GDM1 (cell line): ENCODE data around the gene SPINT2.

Source experiments
- DNase-seq: peaks from one replicate; lab custom pipeline; 2025; lab: John Stamatoyannopoulos, UW

The SPINT2 gene

DNA sequence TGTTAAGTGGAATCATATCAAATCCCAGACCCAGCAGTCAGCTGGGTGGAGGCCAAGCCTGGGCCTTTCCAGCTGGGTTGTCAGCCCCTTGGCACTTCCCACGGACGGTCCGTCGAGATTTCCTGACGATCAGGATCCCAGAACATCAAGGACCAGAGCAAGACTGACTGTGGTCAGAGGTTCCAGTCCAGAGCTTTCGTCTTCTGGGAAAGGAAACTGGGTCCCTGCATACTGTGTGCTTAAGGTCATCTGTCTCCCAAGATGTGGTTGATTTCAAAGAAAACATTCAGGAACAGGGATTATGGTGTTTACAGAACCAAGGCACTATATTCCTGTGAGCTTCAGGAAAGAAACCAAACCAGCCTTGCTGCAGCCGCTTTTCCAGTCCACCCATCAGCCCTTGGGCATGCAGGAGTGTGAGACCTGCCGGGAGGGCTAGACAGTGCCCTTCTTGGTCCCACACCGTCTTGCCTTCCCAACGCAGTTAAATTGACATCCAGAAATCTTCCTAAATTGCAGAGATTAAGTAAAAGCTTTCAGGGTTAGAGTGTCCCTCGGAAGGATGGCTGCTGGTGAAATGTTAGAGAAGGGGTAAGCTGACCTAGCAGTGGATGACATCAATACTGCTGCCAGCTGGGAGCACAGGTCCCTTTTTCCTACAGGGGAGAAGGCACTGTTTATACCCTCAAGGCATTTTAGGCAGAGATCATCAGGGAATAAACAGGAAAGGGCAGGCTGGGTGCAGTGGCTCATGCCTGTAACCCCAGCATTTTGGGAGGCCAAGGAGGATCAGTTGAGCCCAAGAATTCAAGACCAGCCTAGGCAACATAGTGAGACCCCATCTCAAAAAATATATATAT is 34.7 kb downstream of the SPINT2 start:
- DNase-seq, result no peak

DNA sequence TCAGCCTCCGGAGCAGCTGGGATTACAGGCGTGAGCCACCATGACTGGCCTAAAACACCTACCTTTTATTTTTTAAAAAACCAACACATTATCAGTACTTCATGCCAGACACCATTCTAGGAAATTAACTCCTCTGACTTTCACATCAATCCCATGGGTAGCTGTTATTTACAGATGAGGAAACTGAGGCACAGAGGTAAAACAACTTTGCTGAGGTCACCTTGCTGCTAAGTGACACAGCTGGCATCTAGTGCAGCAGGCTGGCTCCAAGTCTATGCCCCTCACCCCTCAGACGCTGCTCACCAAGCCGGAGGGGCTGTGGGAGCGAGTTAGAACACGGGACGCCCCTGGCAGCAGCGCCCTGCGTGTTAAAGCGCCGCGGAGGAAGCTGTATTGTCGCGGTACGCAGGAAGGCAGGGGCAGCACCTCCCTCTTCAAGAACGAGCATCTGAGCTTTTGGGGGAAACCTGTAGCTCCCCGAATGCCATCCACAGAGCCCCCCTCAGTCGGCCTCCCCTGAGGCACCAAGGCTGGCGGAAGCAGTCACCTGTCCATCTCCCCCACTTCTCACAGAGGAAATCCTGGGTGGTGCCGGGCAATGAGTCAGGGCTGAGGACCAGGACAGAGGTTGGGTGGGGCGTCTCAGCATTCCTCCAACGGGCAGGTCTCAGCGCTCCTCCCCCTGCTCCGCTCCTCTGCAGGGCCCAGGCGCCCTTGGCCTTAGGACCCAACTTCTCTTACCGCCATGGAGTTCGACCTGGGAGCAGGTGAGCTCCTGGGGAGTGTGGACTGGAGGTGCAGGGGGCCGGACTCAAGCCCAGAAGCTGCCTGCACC is 39.4 kb downstream of the SPINT2 start, which contains the start of gene C19orf33:
Gene C19orf33 (plus strand): TSS at position 735 of the 835 bp plus-strand sequence. CDS start 11 bp downstream, at position 746.
- no peak for DNase-seq

DNA sequence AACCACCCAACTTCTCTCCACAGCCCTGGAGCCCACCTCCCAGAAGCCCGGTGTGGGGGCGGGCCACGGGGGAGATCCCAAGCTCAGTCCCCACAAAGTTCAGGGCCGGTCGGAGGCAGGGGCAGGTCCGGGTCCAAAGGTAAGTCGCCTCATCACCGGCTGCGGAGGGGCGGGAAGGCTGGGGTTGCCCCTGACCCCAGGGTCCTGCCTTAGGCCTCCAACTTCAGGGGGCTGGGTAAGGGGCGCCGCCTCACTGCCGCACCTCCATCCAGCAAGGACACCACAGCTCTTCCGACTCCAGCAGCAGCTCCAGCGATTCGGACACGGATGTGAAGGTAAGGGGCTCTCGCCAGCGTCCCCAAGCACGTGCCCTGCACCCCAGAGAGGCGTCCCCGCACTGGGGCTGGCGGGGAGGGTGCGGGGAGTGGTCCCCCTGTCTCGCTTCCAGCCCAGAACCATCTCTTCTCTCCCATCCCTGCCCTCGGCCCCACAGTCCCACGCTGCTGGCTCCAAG is 40.0 kb downstream of the SPINT2 start:
- no peak for DNase-seq

DNA sequence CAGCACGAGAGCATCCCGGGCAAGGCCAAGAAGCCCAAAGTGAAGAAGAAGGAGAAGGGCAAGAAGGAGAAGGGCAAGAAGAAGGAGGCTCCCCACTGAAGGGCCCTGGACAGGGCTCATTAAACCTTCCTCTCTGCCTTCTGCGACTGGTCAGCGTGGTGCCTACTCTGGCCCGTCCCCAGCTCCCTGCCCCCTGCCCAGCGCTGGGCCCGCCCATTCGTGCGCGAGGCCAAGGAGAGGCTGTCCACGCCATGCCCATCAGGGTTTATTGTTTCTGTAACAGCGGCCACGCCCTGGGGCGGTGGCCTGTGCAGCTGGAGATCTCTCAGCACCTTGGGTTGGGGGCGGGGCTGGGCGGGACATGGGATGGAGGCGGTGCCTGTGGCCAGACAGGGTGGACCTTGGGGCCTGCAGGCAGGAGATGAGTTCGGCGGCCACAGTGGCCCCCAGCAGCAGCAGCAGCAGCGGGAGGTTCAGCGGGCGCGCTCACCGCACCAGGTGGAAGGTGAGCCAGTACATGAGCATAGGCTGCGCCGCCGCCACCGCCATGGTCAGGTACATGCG is 40.6 kb downstream of the SPINT2 start:
- no peak for DNase-seq

DNA sequence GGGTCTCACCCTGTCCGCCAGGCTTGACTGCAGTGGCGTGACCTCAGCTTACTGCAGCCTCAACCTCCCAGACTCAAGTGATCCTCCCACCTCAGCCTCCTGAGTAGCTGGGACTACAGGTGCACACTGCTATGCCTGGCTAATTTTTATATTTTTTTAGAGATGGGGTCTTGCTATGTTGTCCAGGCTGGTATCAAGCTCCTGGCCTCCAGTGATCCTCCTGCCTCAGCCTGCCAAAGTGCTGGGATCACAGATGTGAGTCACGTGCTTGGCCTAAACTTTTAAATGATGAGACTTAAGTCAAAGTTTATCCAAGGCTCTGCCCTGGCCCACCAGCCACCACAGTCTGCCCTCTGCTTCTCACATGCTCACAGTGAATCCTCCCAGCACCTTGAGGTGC is 41.9 kb downstream of the SPINT2 start:
- DNase-seq, result no peak

DNA sequence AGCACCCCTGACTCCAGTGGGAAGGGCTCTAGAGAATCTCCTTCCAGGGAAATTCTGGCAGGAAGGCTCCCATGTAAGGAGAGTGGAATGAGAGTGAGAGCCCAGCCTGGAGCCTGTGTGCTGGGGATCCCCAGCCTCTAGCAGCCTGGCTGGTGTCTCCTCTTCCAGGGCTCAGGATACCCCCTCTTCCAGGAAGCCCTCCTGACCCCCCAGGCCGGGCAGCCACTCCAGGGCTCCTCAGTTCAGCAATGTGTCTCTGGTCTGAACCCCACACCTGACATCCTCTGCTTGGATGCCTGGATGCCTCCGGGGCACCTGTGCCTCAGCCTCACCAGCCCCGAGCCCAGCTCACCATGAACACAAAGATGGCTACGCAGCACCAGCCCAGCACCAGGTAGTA is 42.7 kb downstream of the SPINT2 start:
- DNase-seq, result no peak

DNA sequence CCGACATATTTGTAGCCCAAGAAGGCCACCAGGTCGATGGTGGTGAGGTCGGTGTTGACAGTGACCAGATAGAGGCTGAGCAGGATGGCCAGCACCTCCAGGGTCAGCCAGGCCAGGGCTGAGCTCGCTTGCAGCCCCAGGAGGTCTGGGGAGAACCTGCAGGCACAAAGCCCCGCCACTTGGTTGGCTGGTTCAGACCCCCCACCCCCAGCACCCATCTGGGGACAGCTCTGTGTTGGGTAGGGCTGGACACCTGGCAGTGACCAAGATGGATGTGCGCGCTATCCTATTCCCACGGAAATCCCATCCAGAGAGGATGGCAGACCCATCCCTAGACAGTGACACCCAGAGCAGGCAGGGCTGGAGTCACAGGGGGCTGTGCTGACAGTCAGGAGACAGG is 43.2 kb downstream of the SPINT2 start:
- no peak for DNase-seq

DNA sequence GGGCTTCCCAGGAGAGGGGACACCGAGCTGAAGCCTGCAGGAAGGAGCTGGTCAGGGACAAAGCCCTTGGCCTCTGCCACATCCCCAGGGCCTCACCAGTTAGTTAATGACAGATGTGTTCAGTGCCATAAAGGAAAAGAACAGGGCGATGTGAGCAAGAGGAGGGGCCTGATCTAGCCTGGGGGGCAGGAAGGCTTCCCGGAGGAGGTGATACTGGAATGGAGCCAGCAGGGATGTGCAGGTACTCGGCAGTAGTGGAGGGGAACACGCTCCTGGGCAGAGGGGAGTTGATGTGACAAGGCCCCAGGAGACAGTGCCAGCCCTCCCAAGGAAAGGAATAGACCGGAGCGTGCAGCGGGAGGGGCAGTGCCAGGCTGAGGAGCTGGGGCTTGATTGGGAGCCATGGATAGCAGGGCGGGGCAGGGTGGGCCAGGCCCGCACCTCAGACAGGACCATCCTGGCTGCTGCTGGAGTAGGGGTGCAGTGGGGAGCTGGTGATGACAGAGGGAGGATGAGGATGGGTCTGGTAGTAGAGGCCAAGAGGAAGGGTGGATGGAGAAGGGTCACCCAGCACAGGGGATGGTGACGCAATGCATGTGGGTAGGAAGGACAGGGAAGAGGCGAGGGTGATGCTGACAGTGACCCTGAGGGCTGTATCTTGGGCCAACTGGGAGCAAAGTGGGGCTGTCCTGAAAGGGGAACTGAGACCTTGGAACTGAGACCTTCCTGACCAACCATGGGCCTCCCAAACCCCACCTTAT is 43.8 kb downstream of the SPINT2 start:
- no peak for DNase-seq

DNA sequence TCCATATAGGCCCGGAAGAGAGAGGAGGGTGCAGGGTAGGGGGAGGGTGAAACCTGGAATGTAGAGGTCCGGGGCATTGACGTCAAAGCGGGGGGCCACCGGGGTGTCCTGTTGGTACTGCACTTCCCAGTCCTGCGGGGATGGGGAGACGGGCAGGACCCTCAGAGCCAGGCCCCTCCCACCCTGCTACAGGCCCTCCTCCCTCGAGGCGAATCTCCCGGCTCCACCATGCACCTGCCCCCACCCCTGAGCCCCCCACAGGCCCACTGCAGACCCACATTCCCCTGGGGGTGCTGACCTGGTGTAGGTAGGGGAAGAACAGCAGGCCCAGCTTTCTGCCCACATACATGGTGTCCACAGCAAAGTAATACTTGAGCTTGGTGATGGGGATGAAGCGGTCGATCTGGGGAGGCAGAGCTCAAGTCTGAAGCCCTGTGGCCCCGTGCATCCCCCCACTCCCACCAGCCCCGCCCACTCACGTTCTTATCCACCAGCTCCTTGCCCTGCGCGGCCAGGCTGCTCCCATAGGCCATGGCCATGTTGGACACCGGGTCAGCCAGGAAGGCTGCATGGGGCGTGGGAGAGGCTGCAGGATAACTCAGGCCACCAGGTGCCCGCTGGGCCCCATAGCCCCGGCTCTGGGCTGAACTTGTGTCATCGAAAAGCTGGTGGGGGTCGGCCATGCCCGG is 44.7 kb downstream of the SPINT2 start:
- DNase-seq, result no peak

DNA sequence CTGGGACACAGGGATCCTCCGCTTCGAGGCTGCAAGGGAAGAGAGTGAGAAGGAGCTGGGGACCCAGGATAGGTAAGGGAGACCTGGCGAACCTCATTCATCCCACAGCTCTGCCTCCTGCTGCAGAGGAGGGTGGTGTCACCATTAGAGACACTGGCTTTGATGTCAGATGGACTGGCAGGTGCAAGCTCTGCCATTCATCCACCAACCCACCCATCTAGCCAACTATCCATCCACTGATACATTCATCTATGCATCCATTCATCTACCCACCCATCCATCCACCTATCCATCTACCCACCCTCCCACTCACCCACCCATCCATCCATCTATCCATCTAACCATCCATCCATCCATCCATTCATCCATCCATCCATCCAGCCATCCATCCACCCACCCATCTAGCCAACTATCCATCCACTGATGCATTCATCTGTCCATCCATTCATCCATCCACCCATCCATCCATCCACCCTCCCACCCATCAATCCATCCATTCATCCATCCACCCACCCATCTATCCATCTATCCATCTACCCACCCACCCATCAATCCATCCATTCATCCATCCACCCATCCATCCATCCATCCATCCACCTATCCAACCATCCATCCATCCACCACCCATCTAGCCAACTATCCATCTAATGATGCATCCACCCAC is 45.4 kb downstream of the SPINT2 start:
- DNase-seq, result no peak

DNA sequence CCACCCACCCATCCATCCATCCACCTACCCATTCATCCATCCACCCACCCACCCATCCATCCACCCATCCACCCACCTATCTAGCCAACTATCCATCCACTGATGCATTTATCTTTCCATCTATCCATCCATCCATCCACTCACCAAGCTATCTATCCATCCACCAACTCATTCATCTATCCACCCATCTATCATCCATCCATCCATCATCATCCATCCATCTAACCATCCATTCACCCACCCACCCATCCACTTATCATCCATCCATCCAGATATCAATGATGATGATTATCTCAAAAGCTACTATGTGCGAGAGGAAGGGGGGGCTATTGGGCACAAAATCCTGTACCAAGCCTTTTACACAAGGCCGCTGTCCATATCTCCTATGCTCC is 45.9 kb downstream of the SPINT2 start:
- no peak for DNase-seq

DNA sequence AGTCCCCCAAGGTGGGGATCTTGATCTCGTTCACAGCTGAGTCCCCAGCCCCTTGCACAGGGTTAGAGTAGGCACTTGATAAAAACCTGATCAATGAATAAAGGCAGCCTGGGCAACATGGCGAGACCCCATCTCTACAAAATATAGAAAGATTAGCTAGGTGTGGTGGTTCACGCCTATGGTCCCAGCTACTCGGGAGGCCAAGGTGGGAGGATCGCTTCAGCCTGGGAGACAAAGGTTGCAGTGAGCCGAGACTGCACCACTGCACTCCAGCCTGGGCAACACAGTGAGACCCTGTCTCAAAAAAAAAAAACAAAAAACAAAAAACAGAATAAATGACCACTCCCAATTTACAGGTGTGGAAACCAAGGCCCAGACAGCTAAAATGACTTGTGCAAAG is 46.6 kb downstream of the SPINT2 start:
- no peak for DNase-seq

DNA sequence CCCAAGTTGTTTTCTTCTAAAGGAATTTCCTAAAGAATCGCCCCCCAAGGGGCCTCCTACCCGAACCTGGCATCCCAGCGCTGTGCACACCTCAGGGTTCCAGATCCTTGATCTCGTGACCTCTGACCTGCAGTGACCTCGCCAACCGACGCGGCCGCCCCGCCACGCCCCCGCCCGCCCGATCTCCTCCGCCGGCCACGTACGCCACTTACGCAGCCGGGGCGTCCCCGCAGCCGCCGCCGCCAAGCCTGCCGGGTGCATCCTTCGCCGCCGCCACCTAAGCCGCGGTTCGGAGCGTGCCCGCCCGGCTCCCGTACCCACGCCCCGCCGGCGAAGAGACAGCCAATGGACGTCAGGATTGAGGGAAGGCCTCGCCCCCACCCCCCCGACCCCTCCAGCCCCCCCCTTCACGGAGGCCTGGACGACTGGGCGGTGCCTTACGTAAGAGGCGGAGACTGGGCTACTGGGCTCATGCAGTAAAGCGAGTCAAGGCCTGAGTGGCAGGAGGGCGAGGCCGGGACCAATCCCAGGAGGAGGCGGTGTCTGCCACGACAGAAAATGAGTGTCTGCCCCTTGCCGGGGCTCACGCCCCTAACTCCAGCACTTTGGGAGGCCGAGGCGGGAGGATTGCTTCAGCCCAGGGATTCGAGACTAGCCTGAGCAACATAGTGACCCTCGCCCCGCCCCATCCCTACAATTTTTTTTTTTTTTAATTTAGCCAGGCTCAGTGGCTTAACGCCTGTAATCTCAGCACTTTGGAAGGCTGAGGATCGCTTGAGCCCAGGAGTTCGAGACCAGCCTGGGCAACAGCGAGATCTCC is 51.5 kb downstream of the SPINT2 start, which contains the start of gene YIF1B:
Gene YIF1B (minus strand): TSS at position 291 of the 820 bp plus-strand sequence. CDS start 30 bp downstream, at position 261.
- peak; percentile 95 for DNase-seq

DNA sequence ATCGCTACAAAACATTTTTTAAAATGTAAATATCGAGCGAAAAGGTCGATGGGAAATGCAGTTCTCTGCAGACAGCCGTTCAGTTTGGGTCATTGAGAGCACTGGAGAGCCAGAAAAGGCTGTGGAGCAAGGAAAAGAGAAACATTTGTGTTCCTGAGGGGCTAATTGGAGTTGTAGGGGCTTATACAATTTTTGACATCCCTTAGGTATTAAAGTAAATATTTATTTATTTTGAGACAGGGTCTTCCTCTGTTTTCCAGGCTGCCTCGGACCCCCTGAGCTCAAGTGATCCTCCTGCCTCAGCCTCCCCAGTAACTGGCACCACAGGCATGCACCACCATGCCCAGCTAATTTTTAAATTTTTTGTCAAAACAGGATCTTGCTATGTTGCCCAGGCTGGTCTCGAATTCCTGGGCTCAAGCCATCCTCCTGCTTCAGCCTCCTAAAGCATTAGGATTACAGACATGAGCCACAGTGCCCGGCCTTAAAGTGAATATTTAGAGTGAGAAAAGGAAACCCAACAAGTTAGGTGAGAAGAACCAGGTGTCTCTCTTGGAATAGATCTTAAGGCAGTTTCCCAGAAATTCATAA is 52.2 kb downstream of the SPINT2 start:
- DNase-seq, result no peak

DNA sequence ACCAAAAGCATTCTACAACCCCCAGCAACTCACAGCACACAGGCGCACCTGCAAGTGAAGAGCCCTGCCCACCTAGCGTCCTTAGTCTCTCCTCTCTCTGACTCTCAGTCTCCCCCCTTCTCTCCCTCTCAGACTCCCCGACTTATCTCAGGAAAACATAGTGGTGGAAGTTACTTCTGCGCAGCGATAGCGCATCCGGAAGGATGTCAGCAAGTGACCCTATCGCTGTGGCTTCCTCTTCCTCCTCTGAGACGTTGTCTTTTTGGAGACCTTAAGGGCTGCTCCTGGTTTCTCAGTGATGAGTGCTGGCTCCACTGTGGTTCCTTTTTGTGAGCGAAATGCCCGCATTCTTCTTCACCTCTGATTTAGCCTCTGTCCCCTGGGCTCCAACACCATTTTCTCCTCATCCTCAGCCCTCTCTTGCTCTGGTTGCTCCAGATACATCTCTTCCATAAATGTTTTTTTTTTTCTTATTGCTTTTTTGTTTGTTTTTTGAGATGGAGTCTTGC is 52.8 kb downstream of the SPINT2 start:
- peak; percentile 87 for DNase-seq

DNA sequence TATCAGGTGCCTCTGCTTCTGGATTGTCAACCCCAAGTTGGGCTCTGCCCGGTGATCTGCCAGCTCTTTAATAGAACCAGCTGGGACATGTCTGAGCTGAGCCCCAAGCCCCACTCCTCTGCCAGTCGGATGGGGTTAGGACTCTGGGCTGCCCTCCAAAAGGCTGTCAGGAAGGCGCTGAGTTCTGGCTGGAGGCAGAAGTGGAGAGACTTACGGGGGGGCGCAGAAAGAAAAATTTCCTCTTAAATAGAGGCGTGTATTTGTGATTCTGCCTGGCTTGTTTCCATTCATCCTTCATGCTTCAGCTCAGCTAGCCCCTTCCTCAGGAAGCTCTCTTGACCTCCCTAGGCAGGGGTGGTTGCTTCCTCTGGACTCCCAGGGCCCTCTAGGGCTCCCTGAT is 54.3 kb downstream of the SPINT2 start:
- DNase-seq, result no peak

DNA sequence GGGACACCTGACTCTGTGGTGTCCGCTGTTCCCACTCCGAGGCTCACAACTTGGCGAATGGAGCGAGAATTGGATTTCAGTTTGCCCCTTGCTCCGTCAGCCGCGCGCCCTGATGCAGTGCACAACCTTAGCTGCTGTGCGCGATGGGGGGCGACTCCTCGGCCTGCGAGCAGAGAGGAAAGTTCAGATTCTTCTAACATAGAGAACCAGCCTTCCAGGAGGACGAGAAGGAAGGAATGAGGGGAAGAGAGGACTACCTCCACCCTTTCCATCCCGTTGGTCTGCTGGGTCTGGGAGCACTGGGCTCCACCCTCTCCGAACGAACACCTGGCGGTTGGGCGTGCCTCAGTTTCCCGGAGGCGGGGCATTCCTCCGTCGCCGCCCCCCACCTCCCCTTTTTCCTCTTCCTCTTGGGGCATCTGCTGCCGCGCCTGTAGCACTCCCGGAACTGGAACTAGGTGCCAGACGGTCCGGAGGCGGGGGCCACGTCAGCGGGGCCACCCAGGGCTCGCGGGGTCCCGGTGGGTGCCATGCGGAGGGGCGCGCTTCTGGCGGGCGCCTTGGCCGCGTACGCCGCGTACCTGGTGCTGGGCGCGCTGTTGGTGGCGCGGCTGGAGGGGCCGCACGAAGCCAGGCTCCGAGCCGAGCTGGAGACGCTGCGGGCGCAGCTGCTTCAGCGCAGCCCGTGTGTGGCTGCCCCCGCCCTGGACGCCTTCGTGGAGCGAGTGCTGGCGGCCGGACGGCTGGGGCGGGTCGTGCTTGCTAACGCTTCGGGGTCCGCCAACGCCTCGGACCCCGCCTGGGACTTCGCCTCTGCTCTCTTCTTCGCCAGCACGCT is 55.3 kb downstream of the SPINT2 start, which contains the start of gene KCNK6:
Gene KCNK6 (plus strand): TSS at position 425 of the 838 bp plus-strand sequence. CDS start 106 bp downstream, at position 531.
- no peak for DNase-seq

DNA sequence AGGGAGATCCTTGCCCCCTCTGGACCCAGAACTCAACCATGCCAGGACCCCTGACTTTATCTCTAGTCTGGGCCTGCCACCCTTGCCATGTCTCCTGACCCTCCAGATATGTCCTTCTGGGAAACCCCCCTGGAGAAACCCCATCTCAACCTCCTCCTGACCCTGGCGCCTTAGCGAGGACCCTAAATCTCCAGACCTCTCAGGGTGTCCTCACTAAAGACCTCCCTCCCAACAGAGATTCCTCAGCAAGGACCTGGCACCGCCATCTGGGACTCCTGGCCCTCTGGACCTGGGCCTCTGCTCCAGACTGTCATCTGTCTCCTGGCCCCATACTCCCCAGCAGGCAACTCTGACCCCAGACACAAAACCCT is 56.6 kb downstream of the SPINT2 start:
- DNase-seq, result no peak
